HepG2 (cell line): Measurements from ENCODE around the gene PAXX. TPM values are rescaled to one million over a fixed set of nuclear protein-coding genes. Genes with fewer than 3 reads are reported as not detected.

Source experiments
- ATAC-seq: fragments of 200-7000 bp; cut with Tn5 transposase; 3 replicates; pipeline ENCODE4 v1.9.1; 2020; ENCODE audit warnings: mild to moderate bottlenecking, moderate library complexity
- BruUV-seq: library from RNA; stranded (reverse); fragments of 400-500 nt; replicated peaks from 2 replicates; lab custom pipeline; 2021; lab: Mats Ljungman, UMichigan
- CTCF ChIA-PET: fragments of 300-600 bp; formaldehyde crosslinking; extraction: SDS; loops from one replicate; lab custom pipeline; 2021; ENCODE audit warnings: low total read pairs, inconsistent platforms, low intra/inter-chr PET ratio; lab: Yijun Ruan, JAX
- POLR2A ChIA-PET: fragments of 350-600 bp; sonication (Branson Sonifier 250); formaldehyde crosslinking; loops from one replicate; lab custom pipeline; 2020; ENCODE audit warnings: antibody characterized with exemption, inconsistent platforms; lab: Yijun Ruan, JAX
- DNase-seq: peaks from one replicate; pipeline ENCODE4 v3.0.0-alpha.2; 2015; ENCODE audit warnings: low spot score
- FAIRE-seq: peaks from 3 replicates; lab custom pipeline; 2011; peaks lifted over from hg19 to GRCh38; lab: Jason Lieb, UNC
- H2AFZ ChIP-seq: one replicate; pipeline ENCODE4 v1.6.1; 2011; ENCODE audit warnings: low read length, inconsistent platforms
- H3K27ac ChIP-seq: fragments of 300-600 bp; 3 replicates; pipeline ENCODE4 v1.8.0; 2011; ENCODE audit warnings: mixed run types, mild to moderate bottlenecking, mixed read lengths, low read length, inconsistent platforms; ENCODE audit not compliant: insufficient read depth; ENCODE audit errors: extremely low read length
- H3K27me3 ChIP-seq, 2 experiments: fragments of 200-600 bp in 1 of 2; 2 replicates in 1 of 2; 3 replicates in 1 of 2; pipeline versions ENCODE4 v1.6.0 to v1.8.0; 2011; ENCODE audit warnings: low read length in 2 of 2, mild to moderate bottlenecking in 2 of 2, moderate library complexity in 2 of 2, inconsistent platforms in 1 of 2; ENCODE audit not compliant: insufficient read depth in 2 of 2, control insufficient read depth in 1 of 2
- H3K36me3 ChIP-seq, 2 experiments: fragments of 200-600 bp in 1 of 2; replicated peaks in 1 of 2; 2 replicates in 1 of 2; 3 replicates in 1 of 2; pipeline versions ENCODE4 v1.5.1 to v1.8.0; 2011; ENCODE audit warnings: low read length in 2 of 2, inconsistent platforms in 1 of 2; ENCODE audit not compliant: insufficient read depth in 2 of 2, control insufficient read depth in 1 of 2
- H3K4me1 ChIP-seq: 2 replicates; pipeline ENCODE4 v1.5.1; 2012; ENCODE audit warnings: low read length, inconsistent platforms; ENCODE audit not compliant: insufficient read depth
- H3K4me2 ChIP-seq: 2 replicates; pipeline ENCODE4 v1.6.0; 2011; ENCODE audit warnings: low read depth, low read length, inconsistent platforms
- H3K4me3 ChIP-seq, 3 experiments: fragments of 200-600 bp in 1 of 3; sonication (generic), shearing (Covaris generic) in 1 of 3; replicated peaks in 1 of 3; 2 replicates each; pipeline ENCODE4 v1.5.1; 2011 to 2016; ENCODE audit warnings: low read length in 3 of 3, inconsistent platforms in 2 of 3, low read depth in 2 of 3, mild to moderate bottlenecking in 2 of 3, control low read depth in 1 of 3, mixed read lengths in 1 of 3; ENCODE audit not compliant: insufficient read depth in 1 of 3
- H3K79me2 ChIP-seq: one replicate; pipeline ENCODE4 v1.6.1; 2011; ENCODE audit warnings: low read length, inconsistent platforms; ENCODE audit not compliant: insufficient read depth
- H3K9ac ChIP-seq: 2 replicates; pipeline ENCODE4 v1.6.0; 2011; ENCODE audit warnings: mild to moderate bottlenecking, low read depth, low read length, inconsistent platforms; ENCODE audit not compliant: insufficient read depth
- H3K9me3 ChIP-seq: 2 replicates; pipeline ENCODE4 v1.5.1; 2012; ENCODE audit warnings: mild to moderate bottlenecking, low read length
- H4K20me1 ChIP-seq: 2 replicates; pipeline ENCODE4 v1.6.0; 2011; ENCODE audit warnings: inconsistent platforms, mild to moderate bottlenecking, low read length, moderate library complexity; ENCODE audit not compliant: insufficient read depth
- ARNTL ChIP-seq: sonication (generic); formaldehyde crosslinking; IDR thresholded peaks from 2 replicates; pipeline ENCODE4 v1.4.0; 2020; ENCODE audit warnings: mild to moderate bottlenecking, missing genetic modification reagents
- ATAD3A ChIP-seq: sonication (generic); formaldehyde crosslinking; IDR thresholded peaks from 2 replicates; pipeline ENCODE4 v1.4.0; 2020; ENCODE audit warnings: missing genetic modification reagents
- CBX2 ChIP-seq, 2 experiments: fragments of 200-600 bp in 1 of 2; sonication (generic); formaldehyde crosslinking in 1 of 2; IDR thresholded peaks; 2 replicates each; pipeline versions ENCODE4 v1.7.0 to v1.8.1; 2018 to 2022; ENCODE audit warnings: low read depth in 2 of 2, low read length in 1 of 2, mild to moderate bottlenecking in 1 of 2, missing genetic modification reagents in 1 of 2
- ZNF326 ChIP-seq: sonication (generic); formaldehyde crosslinking; IDR thresholded peaks from 2 replicates; pipeline ENCODE4 v1.4.0; 2020; ENCODE audit warnings: missing genetic modification reagents, borderline replicate concordance
- ZNF367 ChIP-seq: sonication (generic); formaldehyde crosslinking; IDR thresholded peaks from 2 replicates; pipeline ENCODE4 v1.4.0; 2020; ENCODE audit warnings: missing genetic modification reagents, borderline replicate concordance
- WGBS: methylation state at CpG from one replicate; pipeline ENCODE4 v1.1.6; 2017; ENCODE audit warnings: low lambda C conversion rate; 5-methylcytosine and 5-hydroxymethylcytosine counted together
- in situ Hi-C: cut with HindIII; loops from 2 replicates; pipeline ENCODE4 v1.10.0; 2017; ENCODE audit warnings: low pct_unique_long_range_greater_than_20kb; ENCODE audit not compliant: extremely low pct_ligation_motif_present
- intact Hi-C: fragments of 100-400 bp; cut with micrococcal nuclease; formaldehyde crosslinking; loops from one replicate; pipeline ENCODE4 v1.10.0; 2022; ENCODE audit not compliant: unreplicated experiment
- polyA plus RNA-seq, 8 experiments: library from polyadenylated mRNA; depleted of rRNA in 3 of 8; stranded (reverse) in 7 of 8; unstranded in 1 of 8; fragments of >200 nt; fragmentation: Illumina TruSeq in 4 of 8; extraction: Trizol in 4 of 8; gene quantifications; 2 replicates each; pipeline versions ENCODE4 v1.2.1 to v1.2.3, GENCODE V29; 2011 to 2016; ENCODE audit warnings: low read depth in 4 of 8, missing spikeins in 1 of 8, mixed read lengths in 1 of 8; ENCODE audit not compliant: insufficient read depth in 1 of 8
- total RNA-seq, 5 experiments: library from RNA; depleted of rRNA; stranded (reverse); fragments of >200 nt; fragmentation: Illumina TruSeq; extraction: Trizol; gene quantifications; 2 replicates each; pipeline ENCODE4 v1.2.3, GENCODE V29; 2016; ENCODE audit warnings: low read depth in 1 of 5
- TF ChIP-seq, protein P1 (sequence below): sonication (generic); formaldehyde crosslinking; IDR thresholded peaks from 2 replicates; pipeline ENCODE4 v1.5.0; 2020; ENCODE audit warnings: mild to moderate bottlenecking, missing genetic modification reagents, moderate library complexity
- TF ChIP-seq, protein P2 (sequence below): sonication (generic); formaldehyde crosslinking; IDR thresholded peaks from 2 replicates; pipeline ENCODE4 v1.8.0; 2022; ENCODE audit warnings: mild to moderate bottlenecking, missing genetic modification reagents; ENCODE audit not compliant: insufficient replicate concordance

PAXX gene
- total and polyA plus RNA-seq, 2 of the 13 experiments (the other 11 are each of a cell fraction or from before 2014, with no cell fraction given), result 14.0 to 31.9 TPM

GRCh38 chr9:136982232-136983051 lies 9.8 kb upstream of the PAXX start, which contains the start of gene LCNL1:
LCNL1 (plus strand) TSS chr9:136982993; CDS start chr9:136983587, 594 bp downstream.
- no peaks in the 10 kb centered on the region for H3K36me3 ChIP-seq
- peak within 1 kb of the TSS; percentile 29; the same call in 1 of the 2 replicates for H3K4me2 ChIP-seq
- H3K4me3 ChIP-seq, result no peak within 1 kb of the TSS
- H3K4me1 ChIP-seq, result peaks cover 39% of the 10 kb centered on the region
- FAIRE-seq, result no peak
- H3K9me3 ChIP-seq, result no peaks in the 10 kb centered on the region
- no TSS peak for BruUV-seq
- peaks cover 1 to 48% of the 10 kb centered on the region in 2 experiments; a peak in 4 of 5 replicates for H3K27me3 ChIP-seq
- CTCF ChIA-PET, result no interaction called here
- no peak for DNase-seq
- in situ Hi-C loops, result no loop called here
- ATAC-seq, result no peak
- no peaks in the 10 kb centered on the region for H3K79me2 ChIP-seq
- no peaks in the 10 kb centered on the region for H4K20me1 ChIP-seq
- POLR2A ChIA-PET, result no interaction called here
- no peak for TF ChIP-seq CBX2 (IDR thresholded peaks at IDR 0.05; ENCODE audit: low read depth, low read length)
- no peak for TF ChIP-seq CBX2 (CRISPR knock-in tag; IDR thresholded peaks at IDR 0.05; ENCODE audit: low read depth)
- no peak for TF ChIP-seq ZNF367
- TF ChIP-seq ATAD3A, result no peak
- TF ChIP-seq, protein P1, sequence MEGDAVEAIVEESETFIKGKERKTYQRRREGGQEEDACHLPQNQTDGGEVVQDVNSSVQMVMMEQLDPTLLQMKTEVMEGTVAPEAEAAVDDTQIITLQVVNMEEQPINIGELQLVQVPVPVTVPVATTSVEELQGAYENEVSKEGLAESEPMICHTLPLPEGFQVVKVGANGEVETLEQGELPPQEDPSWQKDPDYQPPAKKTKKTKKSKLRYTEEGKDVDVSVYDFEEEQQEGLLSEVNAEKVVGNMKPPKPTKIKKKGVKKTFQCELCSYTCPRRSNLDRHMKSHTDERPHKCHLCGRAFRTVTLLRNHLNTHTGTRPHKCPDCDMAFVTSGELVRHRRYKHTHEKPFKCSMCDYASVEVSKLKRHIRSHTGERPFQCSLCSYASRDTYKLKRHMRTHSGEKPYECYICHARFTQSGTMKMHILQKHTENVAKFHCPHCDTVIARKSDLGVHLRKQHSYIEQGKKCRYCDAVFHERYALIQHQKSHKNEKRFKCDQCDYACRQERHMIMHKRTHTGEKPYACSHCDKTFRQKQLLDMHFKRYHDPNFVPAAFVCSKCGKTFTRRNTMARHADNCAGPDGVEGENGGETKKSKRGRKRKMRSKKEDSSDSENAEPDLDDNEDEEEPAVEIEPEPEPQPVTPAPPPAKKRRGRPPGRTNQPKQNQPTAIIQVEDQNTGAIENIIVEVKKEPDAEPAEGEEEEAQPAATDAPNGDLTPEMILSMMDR (CRISPR knock-in tag), result 0 out of 2 replicates have a peak, but pooled peaks have one; percentile 3
- no peak for TF ChIP-seq ARNTL
- TF ChIP-seq, protein P2, sequence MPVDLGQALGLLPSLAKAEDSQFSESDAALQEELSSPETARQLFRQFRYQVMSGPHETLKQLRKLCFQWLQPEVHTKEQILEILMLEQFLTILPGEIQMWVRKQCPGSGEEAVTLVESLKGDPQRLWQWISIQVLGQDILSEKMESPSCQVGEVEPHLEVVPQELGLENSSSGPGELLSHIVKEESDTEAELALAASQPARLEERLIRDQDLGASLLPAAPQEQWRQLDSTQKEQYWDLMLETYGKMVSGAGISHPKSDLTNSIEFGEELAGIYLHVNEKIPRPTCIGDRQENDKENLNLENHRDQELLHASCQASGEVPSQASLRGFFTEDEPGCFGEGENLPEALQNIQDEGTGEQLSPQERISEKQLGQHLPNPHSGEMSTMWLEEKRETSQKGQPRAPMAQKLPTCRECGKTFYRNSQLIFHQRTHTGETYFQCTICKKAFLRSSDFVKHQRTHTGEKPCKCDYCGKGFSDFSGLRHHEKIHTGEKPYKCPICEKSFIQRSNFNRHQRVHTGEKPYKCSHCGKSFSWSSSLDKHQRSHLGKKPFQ (CRISPR knock-in tag), result no peak
- no peak for TF ChIP-seq ZNF326 (CRISPR knock-in tag)
- intact Hi-C loops, result no loop called here
- WGBS, result 23% methylated on average over 6 of the region's 18 CpGs
- H3K9ac ChIP-seq, result no peak within 1 kb of the TSS
- no peak within 1 kb of the TSS for H3K27ac ChIP-seq
- H2AFZ ChIP-seq, result no peak within 1 kb of the TSS
